Measurements from ENCODE around the gene ULK4. TPM values are rescaled to one million over a fixed set of nuclear protein-coding genes. Genes with fewer than 3 reads are reported as not detected.

Gene ULK4
- total RNA-seq, 1 experiment from 2014 or later = 2.0 TPM

DNA sequence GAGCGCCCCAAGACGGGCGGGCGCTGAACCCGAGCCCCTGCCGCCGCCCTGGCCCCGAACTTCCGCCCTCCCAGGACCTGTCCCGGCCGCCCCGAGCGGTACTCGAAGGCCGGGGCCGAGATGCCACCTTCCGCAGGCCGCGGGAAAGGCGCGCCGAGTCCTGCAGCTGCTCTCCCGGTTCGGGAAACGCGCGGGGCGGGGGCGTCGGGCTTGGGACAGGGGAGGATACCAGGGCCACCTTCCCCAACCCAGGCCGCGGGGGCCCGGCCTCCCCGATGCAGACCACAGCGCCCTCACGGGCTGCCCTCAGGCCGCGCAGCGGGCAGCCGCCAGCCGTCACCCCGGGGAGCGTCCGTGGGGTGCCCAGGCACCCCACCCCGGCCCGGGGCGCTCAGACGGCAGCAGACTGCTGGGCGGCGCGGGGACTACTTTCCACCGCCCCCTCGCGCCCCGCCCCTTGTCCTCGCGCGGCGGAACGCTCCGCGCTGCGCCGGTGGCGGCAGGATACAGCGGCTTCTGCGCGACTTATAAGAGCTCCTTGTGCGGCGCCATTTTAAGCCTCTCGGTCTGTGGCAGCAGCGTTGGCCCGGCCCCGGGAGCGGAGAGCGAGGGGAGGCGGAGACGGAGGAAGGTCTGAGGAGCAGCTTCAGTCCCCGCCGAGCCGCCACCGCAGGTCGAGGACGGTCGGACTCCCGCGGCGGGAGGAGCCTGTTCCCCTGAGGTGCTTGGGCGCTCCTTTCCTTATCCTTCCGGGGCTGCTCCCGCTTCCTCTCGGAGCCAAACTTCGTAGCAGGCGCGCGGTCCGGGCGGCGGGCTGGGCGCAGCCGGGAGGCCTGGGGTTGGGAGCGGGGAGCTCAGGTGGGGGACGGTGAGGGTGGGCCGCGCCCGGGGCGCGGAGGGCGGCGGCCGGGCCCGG lies 762.7 kb downstream of the ULK4 start, which contains the start of gene CTNNB1:
CTNNB1 (plus strand) TSS at position 556 of the 916 bp plus-strand sequence. CDS start 24,564 bp downstream, outside the sequence.
- DNase-seq (ENCODE audit: low spot score) = peak; percentile 76

DNA sequence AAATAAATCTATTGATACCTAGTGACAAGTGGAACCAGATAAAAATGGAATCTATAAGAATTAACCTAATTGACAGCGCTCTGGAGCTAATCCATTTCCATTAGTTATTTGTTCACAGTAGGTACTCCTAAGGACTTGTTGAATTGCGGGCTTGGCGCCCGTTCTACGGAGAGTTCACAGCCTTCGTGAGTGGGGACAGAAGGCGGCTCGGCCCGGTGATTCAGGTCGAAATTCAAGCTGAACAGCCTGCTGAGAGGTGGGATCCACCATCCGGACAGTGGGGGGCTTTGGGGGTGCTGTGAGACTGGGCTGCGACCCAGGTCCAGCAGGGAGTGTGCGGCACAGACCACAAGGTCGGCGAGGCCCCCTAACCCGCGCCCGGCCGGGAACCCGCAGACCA lies 763.4 kb downstream of the ULK4 start:
- no peak for DNase-seq (ENCODE audit: low spot score)

DNA sequence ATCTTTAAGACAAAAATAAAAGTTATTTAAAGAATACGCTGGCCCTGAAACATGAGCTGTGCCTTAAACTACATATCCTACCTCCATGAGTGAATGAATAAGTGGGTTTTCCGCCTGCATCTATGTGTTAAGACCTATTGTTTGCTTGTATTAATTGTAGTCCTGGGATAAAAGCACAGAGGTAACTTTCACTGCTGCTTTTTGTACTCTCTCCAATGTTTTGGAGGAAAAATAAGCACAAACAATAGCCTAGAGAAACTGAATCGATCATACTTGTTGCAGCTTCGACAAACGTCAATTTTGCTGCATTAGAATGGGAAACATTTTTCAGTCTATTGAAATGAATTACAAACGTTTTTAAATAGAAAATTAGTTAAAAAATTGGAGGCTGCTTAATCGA lies 763.9 kb downstream of the ULK4 start:
- DNase-seq (ENCODE audit: low spot score) = no peak

Other genes with a start within 250 kb of the ULK4 start
- 10.3 and 10.6 TPM in 2 replicates for gene TRAK1, start 129.3 kb upstream of the ULK4 start, total RNA-seq (2014; rRNA removed; shearing (Covaris generic))

Measured in A172 (cell line).